DND-41 (cell line): ENCODE data around the gene DIABLO.

Experiments
- EZH2 ChIP-seq: IDR thresholded peaks from 3 replicates; pipeline ENCODE4 v1.6.1; 2012; ENCODE audit warnings: borderline replicate concordance, low read depth, mild to moderate bottlenecking, moderate library complexity, low read length, inconsistent platforms; ENCODE audit not compliant: severe bottlenecking
- TF ChIP-seq, protein P1 (sequence below): IDR thresholded peaks from 2 replicates; pipeline ENCODE4 v1.5.1; 2012; ENCODE audit warnings: borderline replicate concordance, low read length, moderate library complexity, mild to moderate bottlenecking; ENCODE audit not compliant: poor library complexity, severe bottlenecking; ENCODE audit errors: extremely low read depth

DNA sequence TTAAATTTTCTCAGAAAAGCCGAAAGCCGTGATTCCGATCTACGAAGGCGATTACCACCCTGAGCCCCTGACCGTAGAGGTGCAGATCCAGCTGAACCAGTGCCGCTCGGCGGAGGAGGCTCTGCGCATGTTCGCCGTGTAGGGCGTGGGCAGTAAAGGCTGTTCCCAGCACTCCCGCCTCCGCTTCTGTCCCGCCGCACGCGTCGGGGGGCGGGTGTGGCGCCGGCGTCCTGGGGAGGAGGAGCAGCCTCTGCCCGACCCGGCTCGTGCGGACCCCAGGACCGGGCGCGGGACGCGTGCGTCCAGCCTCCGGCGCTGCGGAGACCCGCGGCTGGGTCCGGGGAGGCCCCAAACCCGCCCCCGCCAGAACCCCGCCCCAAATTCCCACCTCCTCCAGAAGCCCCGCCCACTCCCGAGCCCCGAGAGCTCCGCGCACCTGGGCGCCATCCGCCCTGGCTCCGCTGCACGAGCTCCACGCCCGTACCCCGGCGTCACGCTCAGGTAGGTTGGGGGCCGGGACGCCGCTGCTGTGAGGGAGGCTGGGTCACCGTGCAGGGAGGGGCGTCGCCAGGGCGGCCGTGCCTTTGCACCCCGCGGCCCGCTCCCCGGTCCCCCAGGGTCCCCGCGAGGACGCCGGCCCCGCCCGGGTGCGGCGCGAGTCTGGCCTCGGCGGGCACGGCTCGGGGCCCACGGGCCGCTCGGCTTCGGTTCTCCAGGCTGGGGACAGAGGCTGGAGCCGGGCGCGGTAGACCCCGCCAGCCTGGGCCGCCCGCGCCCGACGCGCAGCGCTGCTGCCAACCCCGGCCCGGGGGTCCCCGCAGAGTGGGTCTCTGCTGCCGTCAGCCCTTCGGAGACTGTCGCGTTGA, 22.3 kb downstream of the DIABLO start, which contains the start of gene B3GNT4:
- TF ChIP-seq, protein P1, sequence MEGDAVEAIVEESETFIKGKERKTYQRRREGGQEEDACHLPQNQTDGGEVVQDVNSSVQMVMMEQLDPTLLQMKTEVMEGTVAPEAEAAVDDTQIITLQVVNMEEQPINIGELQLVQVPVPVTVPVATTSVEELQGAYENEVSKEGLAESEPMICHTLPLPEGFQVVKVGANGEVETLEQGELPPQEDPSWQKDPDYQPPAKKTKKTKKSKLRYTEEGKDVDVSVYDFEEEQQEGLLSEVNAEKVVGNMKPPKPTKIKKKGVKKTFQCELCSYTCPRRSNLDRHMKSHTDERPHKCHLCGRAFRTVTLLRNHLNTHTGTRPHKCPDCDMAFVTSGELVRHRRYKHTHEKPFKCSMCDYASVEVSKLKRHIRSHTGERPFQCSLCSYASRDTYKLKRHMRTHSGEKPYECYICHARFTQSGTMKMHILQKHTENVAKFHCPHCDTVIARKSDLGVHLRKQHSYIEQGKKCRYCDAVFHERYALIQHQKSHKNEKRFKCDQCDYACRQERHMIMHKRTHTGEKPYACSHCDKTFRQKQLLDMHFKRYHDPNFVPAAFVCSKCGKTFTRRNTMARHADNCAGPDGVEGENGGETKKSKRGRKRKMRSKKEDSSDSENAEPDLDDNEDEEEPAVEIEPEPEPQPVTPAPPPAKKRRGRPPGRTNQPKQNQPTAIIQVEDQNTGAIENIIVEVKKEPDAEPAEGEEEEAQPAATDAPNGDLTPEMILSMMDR: no peak
- no peak for TF ChIP-seq EZH2
